HG02798 (cell line): ENCODE measurements around the gene TNRC18.
A peak's percentile ranks its signal among the peaks of the same experiment; 100 is the strongest.

Source experiments
- ATAC-seq: cut with Tn5 transposase; IDR thresholded peaks from one replicate; pipeline ENCODE4 v1.9.1; 2021; ENCODE audit warnings: mild to moderate bottlenecking; ENCODE audit not compliant: unreplicated experiment, poor library complexity

The TNRC18 gene

GRCh38 chr7:5406957-5407945 lies 16.4 kb downstream of the TNRC18 start:
- no peak for ATAC-seq

- no peak for ATAC-seq
These were observed 19.2 kb downstream of the TNRC18 start for GRCh38 chr7:5404421-5404826.

GRCh38 chr7:5403442-5403841 lies 20.2 kb downstream of the TNRC18 start:
- ATAC-seq = no peak

- no peak for ATAC-seq
These were observed 25.9 kb downstream of the TNRC18 start for GRCh38 chr7:5397736-5398135.

GRCh38 chr7:5396999-5397663 lies 26.5 kb downstream of the TNRC18 start:
- peak; percentile 84 for ATAC-seq

- ATAC-seq = peak; percentile 41
These were observed 27.1 kb downstream of the TNRC18 start for GRCh38 chr7:5396542-5396941.

GRCh38 chr7:5395246-5395645 lies 28.4 kb downstream of the TNRC18 start:
- no peak for ATAC-seq

GRCh38 chr7:5394264-5395105 lies 29.1 kb downstream of the TNRC18 start:
- no peak for ATAC-seq

GRCh38 chr7:5393748-5394147 lies 29.9 kb downstream of the TNRC18 start:
- ATAC-seq = no peak

- no peak for ATAC-seq
These were observed 30.3 kb downstream of the TNRC18 start for GRCh38 chr7:5393328-5393727.

GRCh38 chr7:5390918-5391317 lies 32.7 kb downstream of the TNRC18 start:
- no peak for ATAC-seq

GRCh38 chr7:5388905-5389433 lies 34.7 kb downstream of the TNRC18 start:
- ATAC-seq = no peak

- ATAC-seq = no peak
These were observed 35.2 kb downstream of the TNRC18 start for GRCh38 chr7:5388273-5388901.

- no peak for ATAC-seq
These were observed 35.9 kb downstream of the TNRC18 start for GRCh38 chr7:5387711-5388245.

GRCh38 chr7:5384618-5385017 lies 39.0 kb downstream of the TNRC18 start:
- ATAC-seq = no peak

GRCh38 chr7:5383314-5384098 lies 40.1 kb downstream of the TNRC18 start:
- no peak for ATAC-seq

GRCh38 chr7:5382281-5382892 lies 41.2 kb downstream of the TNRC18 start:
- no peak for ATAC-seq

GRCh38 chr7:5381071-5381772 lies 42.4 kb downstream of the TNRC18 start:
- no peak for ATAC-seq
